Activated CD4-positive, alpha-beta T cell treated with anti-CD3 and anti-CD28 coated beads, Interleukin-2, amount 50 U/mL, for 1 hour (primary cell): ENCODE data around the gene ZNF468.
"Not testable (repeated sequence)": the region's sequence is repeated elsewhere in the genome, so short reads cannot be mapped to it uniquely, and the experiment has no call there.

Source experiments
- DNase-seq: peaks from one replicate; pipeline ENCODE4 v3.0.0-alpha.2; 2020

Gene ZNF468

GRCh38 chr19:52823676-52824075 lies 33.7 kb downstream of the ZNF468 start:
- DNase-seq: no peak

- peak; percentile 52 for DNase-seq
Observed at GRCh38 chr19:52821204-52821960, 36.0 kb downstream of the ZNF468 start, which contains the start of gene ZNF28. Gene ZNF28, minus strand, starts transcription at chr19:52821633. Its CDS starts 3,675 bp downstream, at chr19:52817958.

GRCh38 chr19:52820472-52821203 lies 36.8 kb downstream of the ZNF468 start:
- not testable (repeated sequence) for DNase-seq

- no peak for DNase-seq
Observed at GRCh38 chr19:52809801-52810200, 47.6 kb downstream of the ZNF468 start.

- DNase-seq: not testable (repeated sequence)
Observed at GRCh38 chr19:52799950-52800640, 57.3 kb downstream of the ZNF468 start.

- no peak for DNase-seq
Observed at GRCh38 chr19:52789440-52789839, 68.0 kb downstream of the ZNF468 start.
